T-helper 9 cell (primary cell): ENCODE data around the gene TRMT61A.
A peak's percentile ranks its signal among the peaks of the same experiment; 100 is the strongest.

ENCODE experiments used
- DNase-seq: peaks from one replicate; pipeline ENCODE4 v3.0.0-alpha.2; 2020

TRMT61A gene

GRCh38 chr14:103535891-103536565 lies 7.0 kb downstream of the TRMT61A start:
- no peak for DNase-seq

GRCh38 chr14:103536693-103537092 lies 7.7 kb downstream of the TRMT61A start:
- DNase-seq: no peak

GRCh38 chr14:103537175-103537990 lies 8.4 kb downstream of the TRMT61A start:
- DNase-seq: no peak

- DNase-seq: no peak
Measured at GRCh38 chr14:103538291-103539055, 9.5 kb downstream of the TRMT61A start.

GRCh38 chr14:103539056-103539825 lies 10.2 kb downstream of the TRMT61A start:
- DNase-seq: no peak

GRCh38 chr14:103540821-103541708 lies 12.1 kb downstream of the TRMT61A start:
- no peak for DNase-seq

- no peak for DNase-seq
Measured at GRCh38 chr14:103541709-103542604, 13.0 kb downstream of the TRMT61A start.

GRCh38 chr14:103542605-103543088 lies 13.7 kb downstream of the TRMT61A start:
- no peak for DNase-seq

- DNase-seq: no peak
Measured at GRCh38 chr14:103543140-103543539, 14.1 kb downstream of the TRMT61A start.

GRCh38 chr14:103543721-103544387 lies 14.9 kb downstream of the TRMT61A start:
- no peak for DNase-seq

- DNase-seq: no peak
Measured at GRCh38 chr14:103544388-103545218, 15.6 kb downstream of the TRMT61A start.

GRCh38 chr14:103545219-103545914 lies 16.4 kb downstream of the TRMT61A start:
- no peak for DNase-seq

GRCh38 chr14:103545915-103546651 lies 17.1 kb downstream of the TRMT61A start:
- DNase-seq: no peak

- peak; percentile 84 for DNase-seq
Measured at GRCh38 chr14:103546652-103547454, 17.9 kb downstream of the TRMT61A start.

GRCh38 chr14:103547455-103547940 lies 18.5 kb downstream of the TRMT61A start:
- no peak for DNase-seq

GRCh38 chr14:103547941-103548462 lies 19.0 kb downstream of the TRMT61A start:
- no peak for DNase-seq
